Measurements from ENCODE around the gene TSNAXIP1.

The TSNAXIP1 gene

GRCh38 chr16:67865318-67865717 lies 58.6 kb downstream of the TSNAXIP1 start:
- Histone ChIP-seq H3K9me3 (ENCODE audit: severe bottlenecking) (no peaks in the 10 kb centered on the region), H3K4me1 (ENCODE audit: insufficient read depth, poor library complexity, severe bottlenecking) (peaks cover 9% of the 10 kb centered on the region), H3K27me3 (ENCODE audit: insufficient read depth, poor library complexity, severe bottlenecking) (no peaks in the 10 kb centered on the region), H3K4me3 (ENCODE audit: severe bottlenecking) (no peak overlapping the region), H3K36me3 (ENCODE audit: low read depth) (peaks cover 72% of the 10 kb centered on the region), H3K27ac (ENCODE audit: poor library complexity, severe bottlenecking) (no peak overlapping the region)
- no peak for DNase-seq (ENCODE audit: low spot score)
- peak; percentile 55; the same call in 2 of the 3 replicates for ATAC-seq (ENCODE audit: low read depth)
- peak; percentile 52 for TF ChIP-seq CTCF (IDR thresholded peaks at IDR 0.05; ENCODE audit: poor library complexity, severe bottlenecking)

GRCh38 chr16:67868290-67868689 lies 61.6 kb downstream of the TSNAXIP1 start:
- DNase-seq (ENCODE audit: low spot score): no peak
- peaks cover 71% of the 10 kb centered on the region for H3K36me3 ChIP-seq (ENCODE audit: low read depth)
- H3K4me3 ChIP-seq (ENCODE audit: severe bottlenecking): no peak overlapping the region
- H3K9me3 ChIP-seq (ENCODE audit: severe bottlenecking): no peaks in the 10 kb centered on the region
- no peak overlapping the region for H3K27ac ChIP-seq (ENCODE audit: poor library complexity, severe bottlenecking)
- no peak for TF ChIP-seq CTCF (IDR thresholded peaks at IDR 0.05; ENCODE audit: poor library complexity, severe bottlenecking)
- ATAC-seq (ENCODE audit: low read depth): no peak
- no peaks in the 10 kb centered on the region for H3K4me1 ChIP-seq (ENCODE audit: insufficient read depth, poor library complexity, severe bottlenecking)
- H3K27me3 ChIP-seq (ENCODE audit: insufficient read depth, poor library complexity, severe bottlenecking): no peaks in the 10 kb centered on the region

GRCh38 chr16:67869653-67870052 lies 63.0 kb downstream of the TSNAXIP1 start:
- ATAC-seq (ENCODE audit: low read depth): no peak
- no peak for DNase-seq (ENCODE audit: low spot score)
- Histone ChIP-seq H3K4me1 (ENCODE audit: insufficient read depth, poor library complexity, severe bottlenecking) (peaks cover 8% of the 10 kb centered on the region), H3K27ac (ENCODE audit: poor library complexity, severe bottlenecking) (peak overlapping the region; percentile 2), H3K4me3 (ENCODE audit: severe bottlenecking) (no peak overlapping the region), H3K9me3 (ENCODE audit: severe bottlenecking) (no peaks in the 10 kb centered on the region), H3K27me3 (ENCODE audit: insufficient read depth, poor library complexity, severe bottlenecking) (no peaks in the 10 kb centered on the region), H3K36me3 (ENCODE audit: low read depth) (peaks cover 70% of the 10 kb centered on the region)
- TF ChIP-seq CTCF (IDR thresholded peaks at IDR 0.05; ENCODE audit: poor library complexity, severe bottlenecking): no peak

- Histone ChIP-seq H3K9me3 (ENCODE audit: severe bottlenecking) (no peaks in the 10 kb centered on the region), H3K27me3 (ENCODE audit: insufficient read depth, poor library complexity, severe bottlenecking) (no peaks in the 10 kb centered on the region), H3K4me3 (ENCODE audit: severe bottlenecking) (no peak overlapping the region), H3K4me1 (ENCODE audit: insufficient read depth, poor library complexity, severe bottlenecking) (peaks cover 8% of the 10 kb centered on the region), H3K27ac (ENCODE audit: poor library complexity, severe bottlenecking) (peak overlapping the region; percentile 2), H3K36me3 (ENCODE audit: low read depth) (peaks cover 61% of the 10 kb centered on the region)
- TF ChIP-seq CTCF (IDR thresholded peaks at IDR 0.05; ENCODE audit: poor library complexity, severe bottlenecking): no peak
- ATAC-seq (ENCODE audit: low read depth): no peak
- no peak for DNase-seq (ENCODE audit: low spot score)
These were observed 64.6 kb downstream of the TSNAXIP1 start for GRCh38 chr16:67871256-67871655.

- Histone ChIP-seq H3K4me3 (ENCODE audit: severe bottlenecking) (no peak overlapping the region), H3K36me3 (ENCODE audit: low read depth) (peaks cover 58% of the 10 kb centered on the region), H3K27me3 (ENCODE audit: insufficient read depth, poor library complexity, severe bottlenecking) (no peaks in the 10 kb centered on the region), H3K4me1 (ENCODE audit: insufficient read depth, poor library complexity, severe bottlenecking) (peaks cover 8% of the 10 kb centered on the region), H3K9me3 (ENCODE audit: severe bottlenecking) (no peaks in the 10 kb centered on the region), H3K27ac (ENCODE audit: poor library complexity, severe bottlenecking) (peak overlapping the region; percentile 49)
- no peak for DNase-seq (ENCODE audit: low spot score)
- TF ChIP-seq CTCF (IDR thresholded peaks at IDR 0.05; ENCODE audit: poor library complexity, severe bottlenecking): no peak
- no peak for ATAC-seq (ENCODE audit: low read depth)
These were observed 65.5 kb downstream of the TSNAXIP1 start for GRCh38 chr16:67872131-67872630.
